GM10266 (cell line): Measurements from ENCODE around the gene TIMM44.
"Not testable (repeated sequence)": the region's sequence is repeated elsewhere in the genome, so short reads cannot be mapped to it uniquely, and the experiment has no call there.

Source experiments
- DNase-seq: peaks from one replicate; pipeline ENCODE4 v3.0.0; 2012; ENCODE audit errors: extremely low spot score
- TF ChIP-seq, protein P1 (sequence below): IDR thresholded peaks from 2 replicates; pipeline ENCODE4 v1.5.1; 2012; ENCODE audit warnings: mild to moderate bottlenecking, low read depth; ENCODE audit not compliant: control insufficient read depth, insufficient read depth; ENCODE audit errors: missing control alignments

Gene TIMM44

DNA sequence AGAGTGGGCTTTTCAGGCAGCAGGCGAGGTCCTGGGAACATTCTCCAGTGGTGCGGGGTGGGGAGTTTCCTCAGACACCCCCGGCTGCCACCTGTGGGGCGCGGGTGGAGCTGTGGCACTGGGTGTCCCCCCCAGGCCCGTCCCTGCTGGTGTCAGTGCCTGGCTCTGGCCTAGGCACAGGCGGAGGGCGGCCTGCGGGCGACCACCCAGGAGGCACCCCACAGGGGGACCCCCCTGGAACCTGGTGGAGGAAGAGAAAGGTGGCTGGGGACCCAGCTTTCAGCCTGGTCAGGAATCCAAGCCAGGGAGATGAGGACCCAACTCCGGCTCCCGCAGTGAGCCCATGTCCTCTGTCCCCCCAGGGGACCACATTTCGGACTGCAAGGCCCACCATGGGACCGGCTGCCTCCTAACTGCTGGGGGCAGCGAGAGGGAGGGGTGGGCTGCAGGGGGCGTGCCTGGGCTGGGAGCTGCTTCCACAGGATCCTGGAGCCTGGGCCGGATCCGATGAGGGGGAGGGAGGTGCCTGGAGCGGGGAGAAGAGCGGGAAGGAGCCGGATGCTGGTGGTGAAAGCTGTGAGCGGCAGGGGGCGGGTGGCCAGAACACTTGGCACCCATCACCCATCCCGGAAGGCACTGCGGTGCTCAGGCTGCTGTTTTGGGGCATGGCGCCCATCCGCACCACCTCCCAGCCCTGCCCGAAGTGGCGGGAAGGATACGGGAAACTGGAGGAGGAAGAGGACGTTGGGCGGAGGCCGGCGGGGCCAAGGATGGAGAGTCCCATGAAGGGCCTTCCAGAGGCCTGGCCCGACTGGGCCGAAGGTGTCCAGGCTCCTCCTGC is 12.0 kb downstream of the TIMM44 start:
- DNase-seq = no peak
- TF ChIP-seq, protein P1, sequence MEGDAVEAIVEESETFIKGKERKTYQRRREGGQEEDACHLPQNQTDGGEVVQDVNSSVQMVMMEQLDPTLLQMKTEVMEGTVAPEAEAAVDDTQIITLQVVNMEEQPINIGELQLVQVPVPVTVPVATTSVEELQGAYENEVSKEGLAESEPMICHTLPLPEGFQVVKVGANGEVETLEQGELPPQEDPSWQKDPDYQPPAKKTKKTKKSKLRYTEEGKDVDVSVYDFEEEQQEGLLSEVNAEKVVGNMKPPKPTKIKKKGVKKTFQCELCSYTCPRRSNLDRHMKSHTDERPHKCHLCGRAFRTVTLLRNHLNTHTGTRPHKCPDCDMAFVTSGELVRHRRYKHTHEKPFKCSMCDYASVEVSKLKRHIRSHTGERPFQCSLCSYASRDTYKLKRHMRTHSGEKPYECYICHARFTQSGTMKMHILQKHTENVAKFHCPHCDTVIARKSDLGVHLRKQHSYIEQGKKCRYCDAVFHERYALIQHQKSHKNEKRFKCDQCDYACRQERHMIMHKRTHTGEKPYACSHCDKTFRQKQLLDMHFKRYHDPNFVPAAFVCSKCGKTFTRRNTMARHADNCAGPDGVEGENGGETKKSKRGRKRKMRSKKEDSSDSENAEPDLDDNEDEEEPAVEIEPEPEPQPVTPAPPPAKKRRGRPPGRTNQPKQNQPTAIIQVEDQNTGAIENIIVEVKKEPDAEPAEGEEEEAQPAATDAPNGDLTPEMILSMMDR = no peak

DNA sequence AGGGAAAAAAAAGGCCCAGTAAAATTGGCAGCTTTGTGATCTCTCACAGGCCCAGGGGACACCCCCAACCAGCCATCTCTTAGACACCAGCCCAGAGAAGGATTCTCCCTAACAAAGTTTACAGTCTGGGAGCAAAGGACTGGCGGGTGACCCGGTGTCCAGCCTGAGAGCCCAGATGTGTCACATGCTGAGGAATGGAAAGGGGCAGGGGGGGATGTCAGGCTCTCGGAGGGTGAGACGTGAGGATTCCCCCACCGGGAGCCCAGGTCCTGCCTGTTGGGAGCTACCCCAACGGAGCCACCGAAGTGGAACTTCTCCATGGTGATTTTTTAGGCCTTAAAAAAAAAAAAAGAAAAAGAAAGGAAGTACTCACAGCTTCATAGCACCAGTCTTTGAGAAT is 12.7 kb downstream of the TIMM44 start:
- DNase-seq = no peak
- TF ChIP-seq, protein P1 = no peak

DNA sequence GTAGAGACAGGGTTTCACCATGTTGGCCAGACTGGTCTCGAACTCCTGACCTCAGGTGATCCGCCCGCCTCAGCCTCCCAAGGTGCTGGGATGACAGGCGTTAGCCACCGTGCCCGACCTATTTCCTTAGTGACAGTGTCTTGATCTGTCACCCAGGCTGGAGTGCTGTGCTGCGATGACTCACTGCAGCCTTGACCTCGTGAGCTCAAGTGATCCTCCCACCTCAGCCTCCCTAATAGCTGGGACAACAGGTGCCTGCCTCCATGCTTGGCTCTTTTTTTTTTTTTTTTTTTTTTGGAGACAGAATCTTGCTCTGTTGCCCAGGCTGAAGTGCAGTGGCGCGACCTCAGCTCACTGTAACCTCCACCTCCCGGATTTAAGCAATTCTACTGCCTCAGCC is 13.4 kb downstream of the TIMM44 start:
- DNase-seq = not testable (repeated sequence)

DNA sequence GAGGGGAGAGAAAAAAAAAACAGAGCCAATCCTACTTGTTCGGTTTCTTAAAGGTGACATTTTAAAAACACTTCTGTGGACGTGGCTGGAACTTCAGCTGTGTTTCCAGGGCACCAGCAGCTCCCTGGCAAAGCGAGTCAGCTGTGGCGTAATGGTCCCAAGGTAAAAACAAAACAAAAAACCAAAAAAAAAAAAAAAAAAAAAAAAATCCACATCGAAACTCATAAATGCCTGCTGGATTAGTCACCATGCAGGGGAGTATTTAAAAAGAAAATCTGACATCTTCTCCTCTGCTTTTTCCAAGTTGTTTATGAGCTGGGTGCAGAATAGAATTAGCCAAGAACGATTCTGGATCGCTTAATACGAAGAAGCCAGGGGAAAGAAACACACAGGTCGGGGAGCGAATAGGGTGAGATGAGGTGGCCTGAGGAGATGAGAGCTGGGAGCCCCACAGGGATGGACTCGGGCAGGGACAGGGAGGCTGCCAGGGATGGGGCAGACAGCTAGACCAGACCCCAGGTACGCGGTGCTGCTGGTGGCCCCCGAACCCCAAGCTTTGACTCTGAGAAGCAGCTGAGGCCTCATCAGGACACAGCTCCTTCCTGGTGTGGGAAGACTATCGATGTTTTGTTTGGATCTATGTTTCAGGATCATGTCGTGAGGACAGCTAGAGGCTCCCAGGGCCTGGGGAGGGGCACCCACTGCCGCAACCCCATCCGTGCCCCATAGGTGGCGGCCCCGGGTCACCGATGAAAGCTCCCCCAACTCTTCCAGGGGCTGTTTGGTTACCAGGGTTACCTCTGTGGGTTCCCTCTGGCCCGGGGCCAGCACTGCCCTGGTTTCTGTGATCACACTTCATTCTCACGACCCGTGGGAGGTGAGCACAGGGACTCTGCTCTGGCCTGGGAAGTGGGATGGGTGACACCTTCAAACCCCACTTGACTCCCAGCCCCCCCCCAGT is 14.4 kb downstream of the TIMM44 start:
- DNase-seq = peak; percentile 86
- TF ChIP-seq, protein P1 = peak; percentile 56

DNA sequence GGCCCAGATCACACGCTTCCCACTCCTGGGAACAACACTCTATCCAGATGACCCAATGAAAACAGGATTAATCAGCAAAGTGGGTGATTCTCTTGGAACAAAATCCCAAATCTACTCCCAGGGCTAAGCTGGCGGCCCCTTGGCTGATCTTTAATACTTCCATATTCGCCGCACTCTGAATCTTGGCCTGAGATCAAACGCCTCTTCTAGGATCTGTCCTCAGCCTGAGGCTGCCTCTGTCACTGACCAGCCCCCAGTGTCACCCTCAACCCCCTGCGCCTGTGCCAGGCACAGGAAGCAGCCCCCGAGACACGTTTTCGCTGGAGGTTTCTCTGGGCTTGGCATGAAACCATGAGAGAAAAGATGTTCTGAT is 15.1 kb downstream of the TIMM44 start:
- TF ChIP-seq, protein P1 = no peak
- no peak for DNase-seq

DNA sequence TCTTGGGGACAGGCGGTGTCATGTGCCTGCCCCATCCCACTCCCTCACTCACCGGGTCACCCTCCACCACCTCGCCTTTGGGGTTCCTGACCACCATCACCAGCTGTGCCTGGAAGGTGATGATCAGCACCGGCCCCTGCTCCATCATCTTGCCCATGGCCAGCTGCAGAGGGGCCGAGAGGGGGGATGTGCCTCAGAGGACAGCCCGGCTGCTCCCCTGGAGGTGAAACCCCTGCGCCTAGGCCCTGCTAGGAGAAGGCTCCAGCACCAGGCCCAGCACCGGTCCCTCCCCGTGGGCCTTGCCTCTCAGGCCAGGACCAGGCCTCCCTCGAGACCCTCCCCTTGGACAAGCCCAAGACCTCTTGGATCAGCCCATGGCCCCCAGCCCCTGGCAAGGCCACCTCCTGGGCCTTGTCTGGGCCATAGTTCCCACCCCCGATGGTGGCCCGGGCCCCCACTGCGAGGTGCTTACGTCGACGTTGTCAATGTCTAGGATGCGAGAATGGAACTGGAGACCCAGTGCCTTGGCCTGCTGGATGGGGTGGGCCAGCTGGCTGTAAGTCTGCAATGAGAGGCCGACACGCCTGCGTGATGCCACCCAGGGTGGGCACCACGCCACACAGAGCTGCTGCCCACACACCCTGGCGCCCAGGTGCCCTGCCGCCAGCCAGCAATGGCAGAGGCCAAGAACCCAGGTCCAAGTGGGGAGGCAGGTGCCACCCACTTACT is 15.7 kb downstream of the TIMM44 start:
- no peak for DNase-seq
- TF ChIP-seq, protein P1 = no peak
